Endothelial cell of umbilical vein (primary cell): ENCODE results near the gene IGSF22.

Experiments used
- CTCF ChIP-seq, 2 donors: IDR thresholded peaks; 1 replicate in 1 of 2; 2 replicates in 1 of 2; pipeline ENCODE4 v1.5.1; 2011; ENCODE audit warnings: low read length in 2 of 2, mild to moderate bottlenecking in 2 of 2, moderate library complexity in 2 of 2, control low read depth in 1 of 2, inconsistent platforms in 1 of 2, low read depth in 1 of 2; ENCODE audit not compliant: insufficient read depth in 1 of 2; ENCODE audit errors: extremely low read depth in 1 of 2
- EZH2 ChIP-seq: IDR thresholded peaks from 2 replicates; pipeline ENCODE4 v1.6.1; 2012; ENCODE audit warnings: borderline replicate concordance, low read depth, mild to moderate bottlenecking, moderate library complexity, low read length, inconsistent platforms; ENCODE audit not compliant: severe bottlenecking
- GATA2 ChIP-seq: IDR thresholded peaks from 2 replicates; pipeline ENCODE4 v1.7.0; 2011; ENCODE audit warnings: low read depth, mild to moderate bottlenecking, moderate library complexity, mixed read lengths, low read length; ENCODE audit not compliant: insufficient read length, insufficient read depth
- JUN ChIP-seq: IDR thresholded peaks from 2 replicates; pipeline ENCODE4 v1.6.1; 2011; ENCODE audit warnings: borderline replicate concordance, low read depth; ENCODE audit not compliant: insufficient read length, insufficient read depth
- MAX ChIP-seq: IDR thresholded peaks from 2 replicates; pipeline ENCODE4 v1.6.1; 2011; ENCODE audit not compliant: insufficient read depth, insufficient read length
- POLR2A ChIP-seq: IDR thresholded peaks from 2 replicates; pipeline ENCODE4 v1.6.1; 2012; ENCODE audit warnings: low read depth, mild to moderate bottlenecking, control low read depth, low read length
- POLR2AphosphoS5 ChIP-seq: IDR thresholded peaks from 2 replicates; pipeline ENCODE4 v1.6.1; 2012; ENCODE audit warnings: low read depth, mild to moderate bottlenecking, control low read depth, low read length, moderate library complexity; ENCODE audit not compliant: insufficient read depth

GRCh38 chr11:18771266-18772035 is 45.5 kb upstream of the IGSF22 start:
- no peak for TF ChIP-seq CTCF (IDR thresholded peaks at IDR 0.05; ENCODE audit: extremely low read depth in 1 of 2, insufficient read depth in 1 of 2, low read depth in 1 of 2, low read length in 2 of 2)
- no peak for TF ChIP-seq EZH2
- TF ChIP-seq POLR2A, result no peak
- no peak for TF ChIP-seq JUN
- TF ChIP-seq MAX, result no peak
- no peak for TF ChIP-seq GATA2
- no peak for TF ChIP-seq POLR2AphosphoS5
